ENCODE data around the gene MIPOL1. TPM values are rescaled to one million over a fixed set of nuclear protein-coding genes. Genes with fewer than 3 reads are reported as not detected.

Gene MIPOL1
- total and polyA plus RNA-seq, 2 of the 13 experiments (the other 11 are each of a cell fraction or from before 2014, with no cell fraction given) = 8.6 to 34.2 TPM

GRCh38 chr14:37329189-37330001 is 131.7 kb downstream of the MIPOL1 start (continued):
- peak; percentile 49 for TF ChIP-seq ATF2 (CRISPR knock-in tag; IDR thresholded peaks at IDR 0.05)
- TF ChIP-seq FOXK1 (CRISPR knock-in tag; IDR thresholded peaks at IDR 0.05; ENCODE audit: borderline replicate concordance, low read depth) = peak; percentile 37; the same call in 1 of the 2 replicates
- no peak for TF ChIP-seq ZNF20 (CRISPR knock-in tag; IDR thresholded peaks at IDR 0.05)
- TF ChIP-seq SAP130 (CRISPR knock-in tag; IDR thresholded peaks at IDR 0.05; ENCODE audit: low read depth) = peak; percentile 56
- no peak for TF ChIP-seq DMTF1 (CRISPR knock-in tag; IDR thresholded peaks at IDR 0.05)
- TF ChIP-seq ZNF761 (CRISPR knock-in tag; conservative IDR thresholded peaks at IDR 0.05) = peak; percentile 24; the same call in 1 of the 2 replicates
- no peak for TF ChIP-seq FUBP1 (CRISPR knock-in tag; IDR thresholded peaks at IDR 0.05; ENCODE audit: borderline replicate concordance)
- peak; percentile 90; the same call in 1 of the 2 replicates for TF ChIP-seq FOXJ3 (CRISPR knock-in tag; IDR thresholded peaks at IDR 0.05; ENCODE audit: borderline replicate concordance)
- peak; percentile 74 for TF ChIP-seq SOX5 (CRISPR knock-in tag; IDR thresholded peaks at IDR 0.05; ENCODE audit: borderline replicate concordance)
- TF ChIP-seq GATAD1 (CRISPR knock-in tag; IDR thresholded peaks at IDR 0.05) = peak; percentile 36; the same call in 1 of the 2 replicates
- TF ChIP-seq ZSCAN12 (CRISPR knock-in tag; IDR thresholded peaks at IDR 0.05) = peak; percentile 75; the same call in 1 of the 2 replicates
- no peak for TF ChIP-seq CBX1 (IDR thresholded peaks at IDR 0.05; ENCODE audit: low read depth)
- peak; percentile 76 for TF ChIP-seq KDM6A (CRISPR knock-in tag; IDR thresholded peaks at IDR 0.05; ENCODE audit: low read depth)
- no peak for TF ChIP-seq U2AF2 (IDR thresholded peaks at IDR 0.05; ENCODE audit: low read depth, low read length)
- peak; percentile 41 to 91; a peak in 3 of 4 replicates for TF ChIP-seq EP300 (IDR thresholded peaks at IDR 0.05; ENCODE audit: low read depth in 2 of 2, low read length in 2 of 2)
- no peak for TF ChIP-seq EP300 (CRISPR knock-in tag; IDR thresholded peaks at IDR 0.05; ENCODE audit: borderline replicate concordance)
- no peak for TF ChIP-seq MTA3 (CRISPR knock-in tag; IDR thresholded peaks at IDR 0.05)
- TF ChIP-seq ATF1 (CRISPR knock-in tag; IDR thresholded peaks at IDR 0.05) = no peak
- TF ChIP-seq ZFP90 (CRISPR knock-in tag; IDR thresholded peaks at IDR 0.05; ENCODE audit: borderline replicate concordance) = 0 out of 2 replicates have a peak, but pooled peaks have one; percentile 22
- no peak for TF ChIP-seq ZNF317 (CRISPR knock-in tag; IDR thresholded peaks at IDR 0.05)
- no peak for TF ChIP-seq TAF15 (IDR thresholded peaks at IDR 0.05; ENCODE audit: low read depth, low read length, poor library complexity, severe bottlenecking)
- TF ChIP-seq ZBTB25 (CRISPR knock-in tag; IDR thresholded peaks at IDR 0.05) = peak; percentile 41; the same call in 1 of the 2 replicates
- TF ChIP-seq TBL1XR1 (IDR thresholded peaks at IDR 0.05; ENCODE audit: borderline replicate concordance, low read length, partially characterized antibody) = peak; percentile 51
